GM18907 (cell line): ENCODE results near the gene PIEZO2.
"Not testable (repeated sequence)": the region's sequence is repeated elsewhere in the genome, so short reads cannot be mapped to it uniquely, and the experiment has no call there.

ENCODE experiments used
- ATAC-seq: cut with Tn5 transposase; IDR thresholded peaks from one replicate; pipeline ENCODE4 v1.9.1; 2021; ENCODE audit warnings: mild to moderate bottlenecking, moderate library complexity; ENCODE audit not compliant: unreplicated experiment

PIEZO2 gene

DNA sequence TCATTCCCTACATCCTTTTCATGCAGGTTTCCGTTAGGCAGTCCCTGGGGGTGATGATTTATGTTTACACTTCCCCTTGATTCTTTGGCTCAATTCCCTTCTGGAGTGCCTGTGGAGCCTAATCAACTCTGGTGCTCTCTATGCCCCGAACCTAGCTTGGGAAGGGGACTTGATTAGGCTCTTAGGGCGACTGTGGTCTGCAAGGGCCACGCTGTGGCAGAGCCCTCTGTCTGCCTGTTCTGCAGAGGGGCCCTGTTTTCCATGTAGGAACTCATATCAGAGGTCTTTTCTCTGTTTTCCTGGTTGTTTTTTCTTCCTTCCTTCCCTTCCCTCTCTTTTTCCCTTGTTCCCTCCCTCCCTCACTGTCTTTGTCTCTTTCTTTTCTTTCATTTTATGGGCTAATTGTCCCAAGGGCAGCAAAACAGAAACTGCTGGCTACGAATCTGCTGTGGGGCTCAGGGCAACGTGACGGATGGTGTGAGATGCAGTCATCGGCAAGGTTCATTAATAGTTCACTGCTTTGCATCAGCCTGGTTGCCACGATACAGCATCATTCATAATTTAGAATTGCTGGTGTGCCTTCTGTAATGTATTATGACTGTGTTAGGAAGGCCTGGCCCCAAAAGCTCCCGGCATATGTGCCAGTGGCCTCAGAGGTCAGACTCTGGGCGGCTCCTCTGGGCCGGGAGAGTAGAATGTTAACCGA lies 489.0 kb downstream of the PIEZO2 start:
- ATAC-seq, result no peak

DNA sequence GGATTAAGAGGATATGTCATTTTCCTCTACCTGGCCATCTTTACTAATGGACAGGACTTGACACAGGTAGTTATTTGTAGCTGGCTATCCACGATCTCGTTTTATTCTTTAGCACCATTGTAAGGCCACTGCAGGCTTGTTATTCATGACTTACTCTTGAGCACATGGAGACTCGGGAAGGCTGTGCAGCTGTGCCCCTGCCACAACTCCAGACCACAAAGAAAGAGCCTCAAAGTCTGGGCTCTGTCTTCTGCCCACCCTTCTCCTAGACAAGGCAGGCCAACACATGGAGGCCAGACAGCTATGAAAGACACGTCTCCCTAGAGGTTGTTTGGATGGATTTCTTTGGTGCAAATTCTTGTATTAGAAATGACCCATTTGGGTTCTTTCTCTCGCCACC lies 489.8 kb downstream of the PIEZO2 start:
- no peak for ATAC-seq

- ATAC-seq, result no peak
Measured at GRCh38 chr18:10659000-10659399, 490.4 kb downstream of the PIEZO2 start.

DNA sequence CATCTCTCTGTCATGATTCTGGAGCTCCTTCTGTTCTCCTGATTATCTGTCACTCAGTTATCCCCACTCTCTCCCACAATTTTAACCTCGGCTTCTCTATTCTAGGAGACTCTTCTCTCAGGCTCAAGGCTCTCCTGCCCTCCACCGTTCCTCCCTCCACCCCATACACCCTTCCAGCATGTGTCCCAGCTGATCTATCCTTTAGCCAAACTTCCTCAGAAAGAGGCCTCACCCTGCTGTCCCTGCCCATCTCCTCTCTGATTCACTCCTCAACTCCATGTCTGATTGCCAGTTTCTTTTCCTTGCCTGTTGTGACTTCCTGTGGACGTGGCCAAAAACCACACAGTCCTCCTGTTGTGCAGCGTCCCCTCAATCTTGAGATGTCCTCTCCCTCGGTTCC lies 505.4 kb downstream of the PIEZO2 start:
- not testable (repeated sequence) for ATAC-seq

GRCh38 chr18:10642915-10643524 lies 506.3 kb downstream of the PIEZO2 start:
- ATAC-seq, result peak; percentile 79

- not testable (repeated sequence) for ATAC-seq
Measured at GRCh38 chr18:10638539-10638885, 510.9 kb downstream of the PIEZO2 start.

- not testable (repeated sequence) for ATAC-seq
Measured at GRCh38 chr18:10637858-10638538, 511.4 kb downstream of the PIEZO2 start.

GRCh38 chr18:10629076-10629475 lies 520.3 kb downstream of the PIEZO2 start:
- ATAC-seq, result peak; percentile 98

- ATAC-seq, result not testable (repeated sequence)
Measured at GRCh38 chr18:10626606-10627213, 522.7 kb downstream of the PIEZO2 start.

DNA sequence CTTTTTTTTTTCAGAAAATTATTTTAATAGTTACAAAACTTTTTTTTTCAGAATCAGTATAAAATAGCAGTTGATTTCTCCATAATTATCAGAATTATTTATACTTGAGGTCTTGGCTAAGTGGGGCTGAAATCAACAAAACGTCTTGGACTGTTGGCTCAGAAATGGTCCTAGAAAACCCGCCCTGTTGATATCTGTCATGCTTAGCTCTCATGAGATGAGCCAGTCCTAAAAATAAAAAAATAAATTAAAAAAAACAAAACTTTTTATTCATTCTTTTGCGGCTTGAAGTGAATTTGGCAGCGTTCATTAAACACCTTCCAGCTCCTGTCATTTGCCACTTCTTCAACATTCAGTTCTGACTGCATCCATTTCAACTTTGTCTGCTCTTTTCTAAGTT lies 525.8 kb downstream of the PIEZO2 start:
- not testable (repeated sequence) for ATAC-seq

GRCh38 chr18:10622982-10623381 lies 526.4 kb downstream of the PIEZO2 start:
- not testable (repeated sequence) for ATAC-seq

DNA sequence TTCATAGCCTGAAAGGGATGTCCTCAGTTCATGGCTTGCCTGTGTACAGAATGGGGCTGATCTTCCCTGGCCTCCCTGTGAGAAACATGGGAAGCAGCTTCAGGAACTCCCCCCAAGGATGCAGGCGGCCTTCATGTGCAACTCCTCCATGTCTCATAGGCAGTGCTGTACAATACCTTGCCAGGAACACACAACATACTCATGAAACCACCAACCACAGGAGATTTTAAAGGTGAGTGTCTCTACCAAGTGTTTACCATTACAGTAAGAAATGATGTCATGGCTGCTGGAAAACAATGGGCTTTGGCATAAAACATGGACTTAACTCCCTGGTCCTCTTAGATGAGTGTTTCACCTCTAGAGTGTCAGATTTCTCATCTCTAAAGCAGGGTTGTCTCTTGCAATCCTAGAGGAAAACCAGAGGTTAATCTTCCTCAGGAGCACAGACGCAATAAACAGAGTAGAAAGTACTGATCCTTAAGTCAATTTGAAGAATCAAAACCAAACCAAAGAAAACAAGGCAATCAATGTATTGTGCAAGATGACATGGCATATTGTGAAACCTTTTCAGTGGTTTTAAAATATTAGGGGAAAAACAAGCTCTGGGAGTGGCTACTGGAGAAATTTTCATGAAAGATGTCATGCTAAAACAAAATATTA lies 528.6 kb downstream of the PIEZO2 start:
- ATAC-seq, result not testable (repeated sequence)
